ENCODE measurements around the gene SPTBN5.

The SPTBN5 gene

GRCh38 chr15:41873711-41874110, 20.1 kb downstream of the SPTBN5 start:
- no peak overlapping the region for H4K8ac ChIP-seq (ENCODE audit: low read length)
- peaks cover 26% of the 10 kb centered on the region for H3K4me1 ChIP-seq (ENCODE audit: control insufficient read depth, insufficient read depth, low read depth, low read length)
- DNase-seq, result no peak
- H3K14ac ChIP-seq (ENCODE audit: low read length in 2 of 2), result no peak overlapping the region
- no peak overlapping the region for H2BK12ac ChIP-seq (ENCODE audit: low read length in 2 of 2)
- peaks cover 0 to 34% of the 10 kb centered on the region in 2 experiments for H3K27me3 ChIP-seq (ENCODE audit: control insufficient read depth in 1 of 2, insufficient read depth in 1 of 2, low read length in 2 of 2)
- no peaks in the 10 kb centered on the region for H3K79me1 ChIP-seq (replicated peaks; ENCODE audit: low read length, poor library complexity, severe bottlenecking)
- no peak overlapping the region for H2BK120ac ChIP-seq (ENCODE audit: low read depth, low read length)
- H2AFZ ChIP-seq (ENCODE audit: low read depth, low read length), result no peak overlapping the region
- H3K4me2 ChIP-seq (ENCODE audit: low read length, poor library complexity, severe bottlenecking), result no peak overlapping the region
- H4K91ac ChIP-seq (ENCODE audit: low read length), result no peak overlapping the region
- WGBS, result 90% methylated on average over 8 of the region's 8 CpGs
- no peak overlapping the region for H2AK5ac ChIP-seq (ENCODE audit: low read length, severe bottlenecking)
- no peak overlapping the region for H3K9ac ChIP-seq (ENCODE audit: low read length)
- H3K23ac ChIP-seq (ENCODE audit: low read length in 2 of 2), result no peak overlapping the region
- no peak overlapping the region for H3K18ac ChIP-seq (ENCODE audit: low read depth in 1 of 2, low read length in 2 of 2)
- no peaks in the 10 kb centered on the region for H3K9me3 ChIP-seq (ENCODE audit: control insufficient read depth, low read length)
- no peak overlapping the region for H2BK5ac ChIP-seq (ENCODE audit: low read depth, low read length, poor library complexity, severe bottlenecking)
- peaks cover 0 to 63% of the 10 kb centered on the region in 2 experiments for H3K36me3 ChIP-seq (ENCODE audit: control insufficient read depth in 1 of 2, insufficient read depth in 2 of 2, low read depth in 1 of 2, low read length in 2 of 2)
- no peak overlapping the region for H3K4me3 ChIP-seq (ENCODE audit: insufficient read depth in 1 of 2, low read depth in 1 of 2, low read length in 2 of 2)
- H2BK15ac ChIP-seq (ENCODE audit: low read depth, poor library complexity, severe bottlenecking), result no peak overlapping the region
- H3K4ac ChIP-seq (ENCODE audit: low read depth in 1 of 2, low read length in 2 of 2), result no peak overlapping the region
- H3K27ac ChIP-seq (ENCODE audit: low read length, poor library complexity, severe bottlenecking), result no peak overlapping the region

- DNase-seq, result no peak
- Histone ChIP-seq H2BK12ac (ENCODE audit: low read length in 2 of 2) (no peak overlapping the region), H2AFZ (ENCODE audit: low read depth, low read length) (no peak overlapping the region), H3K36me3 (ENCODE audit: control insufficient read depth in 1 of 2, insufficient read depth in 2 of 2, low read depth in 1 of 2, low read length in 2 of 2) (peaks cover 0 to 64% of the 10 kb centered on the region in 2 experiments), H2BK15ac (ENCODE audit: low read depth, poor library complexity, severe bottlenecking) (no peak overlapping the region), H4K8ac (ENCODE audit: low read length) (no peak overlapping the region), H3K4ac (ENCODE audit: low read depth in 1 of 2, low read length in 2 of 2) (no peak overlapping the region), H3K4me2 (ENCODE audit: low read length, poor library complexity, severe bottlenecking) (no peak overlapping the region), H3K23ac (ENCODE audit: low read length in 2 of 2) (no peak overlapping the region), H3K4me1 (ENCODE audit: control insufficient read depth, insufficient read depth, low read depth, low read length) (peaks cover 26% of the 10 kb centered on the region), H3K18ac (ENCODE audit: low read depth in 1 of 2, low read length in 2 of 2) (no peak overlapping the region), H3K27me3 (ENCODE audit: control insufficient read depth in 1 of 2, insufficient read depth in 1 of 2, low read length in 2 of 2) (peaks cover 0 to 46% of the 10 kb centered on the region in 2 experiments), H3K79me1 (replicated peaks; ENCODE audit: low read length, poor library complexity, severe bottlenecking) (no peaks in the 10 kb centered on the region), H3K9ac (ENCODE audit: low read length) (no peak overlapping the region), H4K91ac (ENCODE audit: low read length) (no peak overlapping the region), H2BK5ac (ENCODE audit: low read depth, low read length, poor library complexity, severe bottlenecking) (no peak overlapping the region), H3K14ac (ENCODE audit: low read length in 2 of 2) (no peak overlapping the region), H3K27ac (ENCODE audit: low read length, poor library complexity, severe bottlenecking) (no peak overlapping the region), H2BK120ac (ENCODE audit: low read depth, low read length) (no peak overlapping the region), H2AK5ac (ENCODE audit: low read length, severe bottlenecking) (no peak overlapping the region), H3K9me3 (ENCODE audit: control insufficient read depth, low read length) (no peaks in the 10 kb centered on the region), H3K4me3 (ENCODE audit: insufficient read depth in 1 of 2, low read depth in 1 of 2, low read length in 2 of 2) (no peak overlapping the region)
- 89% methylated on average over 9 of the region's 9 CpGs for WGBS
Observed at GRCh38 chr15:41872166-41872747, 21.6 kb downstream of the SPTBN5 start.

GRCh38 chr15:41871175-41871905, 22.5 kb downstream of the SPTBN5 start:
- peak overlapping the region; percentile 8 for H3K27ac ChIP-seq (ENCODE audit: low read length, poor library complexity, severe bottlenecking)
- no peak overlapping the region for H4K91ac ChIP-seq (ENCODE audit: low read length)
- H3K27me3 ChIP-seq (ENCODE audit: control insufficient read depth in 1 of 2, insufficient read depth in 1 of 2, low read length in 2 of 2), result peaks cover 0 to 41% of the 10 kb centered on the region in 2 experiments
- no peak for DNase-seq
- no peak overlapping the region for H3K4me2 ChIP-seq (ENCODE audit: low read length, poor library complexity, severe bottlenecking)
- no peak overlapping the region for H3K4ac ChIP-seq (ENCODE audit: low read depth in 1 of 2, low read length in 2 of 2)
- H2AK5ac ChIP-seq (ENCODE audit: low read length, severe bottlenecking), result no peak overlapping the region
- no peak overlapping the region for H4K8ac ChIP-seq (ENCODE audit: low read length)
- H3K79me1 ChIP-seq (replicated peaks; ENCODE audit: low read length, poor library complexity, severe bottlenecking), result no peaks in the 10 kb centered on the region
- no peak overlapping the region for H3K23ac ChIP-seq (ENCODE audit: low read length in 2 of 2)
- no peak overlapping the region for H2BK12ac ChIP-seq (ENCODE audit: low read length in 2 of 2)
- no peak overlapping the region for H2BK120ac ChIP-seq (ENCODE audit: low read depth, low read length)
- H3K4me1 ChIP-seq (ENCODE audit: control insufficient read depth, insufficient read depth, low read depth, low read length), result peaks cover 26% of the 10 kb centered on the region
- no peak overlapping the region for H2BK5ac ChIP-seq (ENCODE audit: low read depth, low read length, poor library complexity, severe bottlenecking)
- H3K36me3 ChIP-seq (ENCODE audit: control insufficient read depth in 1 of 2, insufficient read depth in 2 of 2, low read depth in 1 of 2, low read length in 2 of 2), result peaks cover 0 to 64% of the 10 kb centered on the region in 2 experiments
- H2AFZ ChIP-seq (ENCODE audit: low read depth, low read length), result no peak overlapping the region
- no peak overlapping the region for H3K9ac ChIP-seq (ENCODE audit: low read length)
- no peaks in the 10 kb centered on the region for H3K9me3 ChIP-seq (ENCODE audit: control insufficient read depth, low read length)
- no peak overlapping the region for H3K14ac ChIP-seq (ENCODE audit: low read length in 2 of 2)
- 91% methylated on average over 19 of the region's 19 CpGs for WGBS
- H3K4me3 ChIP-seq (ENCODE audit: insufficient read depth in 1 of 2, low read depth in 1 of 2, low read length in 2 of 2), result no peak overlapping the region
- H2BK15ac ChIP-seq (ENCODE audit: low read depth, poor library complexity, severe bottlenecking), result no peak overlapping the region
- no peak overlapping the region for H3K18ac ChIP-seq (ENCODE audit: low read depth in 1 of 2, low read length in 2 of 2)

GRCh38 chr15:41870689-41871081, 23.2 kb downstream of the SPTBN5 start:
- H3K9ac ChIP-seq (ENCODE audit: low read length), result no peak overlapping the region
- peak overlapping the region; percentile 4 for H2BK5ac ChIP-seq (ENCODE audit: low read depth, low read length, poor library complexity, severe bottlenecking)
- H3K14ac ChIP-seq (ENCODE audit: low read length in 2 of 2), result peak overlapping the region in 1 of 2 experiments; percentile 37
- H2AK5ac ChIP-seq (ENCODE audit: low read length, severe bottlenecking), result no peak overlapping the region
- no peaks in the 10 kb centered on the region for H3K79me1 ChIP-seq (replicated peaks; ENCODE audit: low read length, poor library complexity, severe bottlenecking)
- no peak overlapping the region for H3K4me2 ChIP-seq (ENCODE audit: low read length, poor library complexity, severe bottlenecking)
- no peak overlapping the region for H3K18ac ChIP-seq (ENCODE audit: low read depth in 1 of 2, low read length in 2 of 2)
- H2BK120ac ChIP-seq (ENCODE audit: low read depth, low read length), result no peak overlapping the region
- peaks cover 26% of the 10 kb centered on the region for H3K4me1 ChIP-seq (ENCODE audit: control insufficient read depth, insufficient read depth, low read depth, low read length)
- H2AFZ ChIP-seq (ENCODE audit: low read depth, low read length), result no peak overlapping the region
- H3K4me3 ChIP-seq (ENCODE audit: insufficient read depth in 1 of 2, low read depth in 1 of 2, low read length in 2 of 2), result no peak overlapping the region
- peak overlapping the region; percentile 8 for H3K27ac ChIP-seq (ENCODE audit: low read length, poor library complexity, severe bottlenecking)
- H3K36me3 ChIP-seq (ENCODE audit: control insufficient read depth in 1 of 2, insufficient read depth in 2 of 2, low read depth in 1 of 2, low read length in 2 of 2), result peaks cover 0 to 64% of the 10 kb centered on the region in 2 experiments
- WGBS, result 73% methylated on average over 9 of the region's 9 CpGs
- H3K27me3 ChIP-seq (ENCODE audit: control insufficient read depth in 1 of 2, insufficient read depth in 1 of 2, low read length in 2 of 2), result peaks cover 0 to 41% of the 10 kb centered on the region in 2 experiments
- H4K91ac ChIP-seq (ENCODE audit: low read length), result no peak overlapping the region
- H2BK15ac ChIP-seq (ENCODE audit: low read depth, poor library complexity, severe bottlenecking), result no peak overlapping the region
- no peaks in the 10 kb centered on the region for H3K9me3 ChIP-seq (ENCODE audit: control insufficient read depth, low read length)
- H2BK12ac ChIP-seq (ENCODE audit: low read length in 2 of 2), result no peak overlapping the region
- H3K4ac ChIP-seq (ENCODE audit: low read depth in 1 of 2, low read length in 2 of 2), result no peak overlapping the region
- no peak overlapping the region for H4K8ac ChIP-seq (ENCODE audit: low read length)
- peak; percentile 41 for DNase-seq
- H3K23ac ChIP-seq (ENCODE audit: low read length in 2 of 2), result no peak overlapping the region
